ENCODE results near the gene TSPAN9. TPM values are rescaled to one million over a fixed set of nuclear protein-coding genes. Genes with fewer than 3 reads are reported as not detected.

Gene TSPAN9
- polyA plus RNA-seq, 1 of the 3 experiments (the other 2 are of a cell fraction), result 34.9 TPM

GRCh38 chr12:3246253-3246652 lies 169.1 kb downstream of the TSPAN9 start:
- DNase-seq, result no peak
- TF ChIP-seq FOSL2 (IDR thresholded peaks at IDR 0.05; ENCODE audit: borderline replicate concordance, low read depth) (no peak), SMC3 (IDR thresholded peaks at IDR 0.05; ENCODE audit: low read depth, low read length) (no peak), GABPA (IDR thresholded peaks at IDR 0.05; ENCODE audit: low read depth) (no peak), FOXM1 (IDR thresholded peaks at IDR 0.05; ENCODE audit: low read depth) (no peak), FOXJ3 (CRISPR knock-in tag; IDR thresholded peaks at IDR 0.05) (no peak), EP300 (IDR thresholded peaks at IDR 0.05; ENCODE audit: borderline replicate concordance in 1 of 2, low read depth in 1 of 2, low read length in 1 of 2) (no peak), CHD2 (IDR thresholded peaks at IDR 0.05; ENCODE audit: low read length, partially characterized antibody) (no peak), RCOR1 (IDR thresholded peaks at IDR 0.05; ENCODE audit: low read length) (no peak), CTCF (IDR thresholded peaks at IDR 0.05) (no peak), REST (IDR thresholded peaks at IDR 0.05; ENCODE audit: low read depth, low read length) (no peak), RFX5 (IDR thresholded peaks at IDR 0.05; ENCODE audit: low read length) (no peak), MAX (IDR thresholded peaks at IDR 0.05; ENCODE audit: low read depth) (no peak), GATA2 (CRISPR knock-in tag; IDR thresholded peaks at IDR 0.05) (no peak), ZBTB33 (IDR thresholded peaks at IDR 0.05; ENCODE audit: borderline replicate concordance, low read depth) (no peak), TCF12 (IDR thresholded peaks at IDR 0.05) (no peak), USF1 (IDR thresholded peaks at IDR 0.05; ENCODE audit: borderline replicate concordance, low read depth) (no peak)
- Histone ChIP-seq H3K4me2 (no peak overlapping the region), H3K27ac (ENCODE audit: low read depth in 2 of 2, low read length in 1 of 2) (no peak overlapping the region), H3K27me3 (ENCODE audit: insufficient read depth) (no peaks in the 10 kb centered on the region), H3K9me3 (no peaks in the 10 kb centered on the region), H3K9ac (no peak overlapping the region), H3K4me1 (ENCODE audit: control insufficient read depth in 1 of 2, insufficient read depth in 2 of 2, low read depth in 1 of 2, low read length in 1 of 2) (peaks cover 0 to 11% of the 10 kb centered on the region in 2 experiments; a peak in 2 of 4 replicates), H3K36me3 (replicated peaks in 1 of 2; ENCODE audit: control insufficient read depth in 1 of 2, insufficient read depth in 2 of 2, low read length in 1 of 2) (no peaks in the 10 kb centered on the region), H2AFZ (ENCODE audit: low read depth) (no peak overlapping the region), H4K20me1 (ENCODE audit: insufficient read depth) (no peaks in the 10 kb centered on the region), H3K9me2 (no peaks in the 10 kb centered on the region), H3F3A (replicated peaks; ENCODE audit: insufficient read depth) (no peaks in the 10 kb centered on the region), H3K79me2 (ENCODE audit: insufficient read depth) (no peaks in the 10 kb centered on the region), H3K4me3 (ENCODE audit: low read depth in 2 of 2, low read length in 1 of 2) (no peak overlapping the region)
- WGBS (ENCODE audit: low lambda C conversion rate), result 93% methylated on average over 4 of the region's 4 CpGs
- POLR2A ChIA-PET, result no interaction called here
- CTCF ChIA-PET, result no interaction called here

Data from SK-N-SH (cell line).